Measurements from ENCODE around the gene STOML2. TPM values are rescaled to one million over a fixed set of nuclear protein-coding genes. Genes with fewer than 3 reads are reported as not detected.

STOML2 gene
- total and polyA plus RNA-seq, 2 experiments from 2014 or later = 114 to 210 TPM

GRCh38 chr9:35097573-35097972, 5.4 kb downstream of the STOML2 start (continued):
- TF ChIP-seq ZNF462 (CRISPR knock-in tag; IDR thresholded peaks at IDR 0.05) = no peak

- Histone ChIP-seq H3F3A (replicated peaks; ENCODE audit: low read depth) (0 out of 2 replicates have a peak, but pooled peaks cover 5% of the 10 kb centered on the region), H2AFZ (peak within 1 kb of the TSS; percentile 86; the same call in 1 of the 2 replicates), H3K4me1 (ENCODE audit: insufficient read depth) (no peaks in the 10 kb centered on the region), H3K36me3 (ENCODE audit: insufficient read depth) (peaks cover 3% of the 10 kb centered on the region; the same call in 1 of the 2 replicates), H3K4me2 (peak within 1 kb of the TSS; percentile 81), H3K79me2 (replicated peaks; ENCODE audit: insufficient read depth) (peaks cover 2% of the 10 kb centered on the region), H3K27me3 (ENCODE audit: insufficient read depth) (no peaks in the 10 kb centered on the region), H4K20me1 (replicated peaks; ENCODE audit: insufficient read depth) (no peaks in the 10 kb centered on the region), H3K9me2 (ENCODE audit: insufficient read depth) (no peaks in the 10 kb centered on the region), H3K4me3 (peak within 1 kb of the TSS; percentile 79), H3K27ac (ENCODE audit: low read depth) (peak within 1 kb of the TSS; percentile 98)
- Mint-ChIP-seq H3K9me3 (no peaks in the 10 kb centered on the region; the same call in 2 of the 3 replicates), H3K27ac (peak within 1 kb of the TSS; percentile 96), H3K4me3 (peak within 1 kb of the TSS; percentile 86), H3K36me3 (ENCODE audit: low read depth) (peaks cover 32% of the 10 kb centered on the region), H3K4me1 (peaks cover 6% of the 10 kb centered on the region; the same call in 2 of the 3 replicates), H3K27me3 (ENCODE audit: insufficient read depth, low read depth, poor library complexity) (peaks cover 16% of the 10 kb centered on the region)
- peak; percentile 94 for ATAC-seq
- DNase-seq (ENCODE audit: low spot score) = peak; percentile 94
- TF ChIP-seq REST (IDR thresholded peaks at IDR 0.05; ENCODE audit: unreplicated experiment) (no peak), ZNF462 (CRISPR knock-in tag; IDR thresholded peaks at IDR 0.05) (no peak)
Measured at GRCh38 chr9:35096035-35096849, 6.7 kb downstream of the STOML2 start, which contains the start of gene PIGO. TSS of gene PIGO (minus strand) at chr9:35096591. CDS start at chr9:35095565, 1,026 bp downstream.
